Common myeloid progenitor, CD34-positive (primary cell): ENCODE data around the gene SCCPDH.
A peak's percentile ranks its signal among the peaks of the same experiment; 100 is the strongest.
"Not testable (repeated sequence)": the region's sequence is repeated elsewhere in the genome, so short reads cannot be mapped to it uniquely, and the experiment has no call there.

Experiments used
- CTCF ChIA-PET: fragments of 350-600 bp; sonication (Branson Sonifier 250); formaldehyde crosslinking; loops from one replicate; lab custom pipeline; 2021; ENCODE audit warnings: antibody characterized with exemption; lab: Charles Lee
- POLR2A ChIA-PET: fragments of 350-600 bp; sonication (Branson Sonifier 250); formaldehyde crosslinking; loops from one replicate; lab custom pipeline; 2021; ENCODE audit warnings: antibody characterized with exemption; lab: Charles Lee
- DNase-seq, 3 donors: peaks; one replicate each; pipeline versions ENCODE4 v3.0.0 to v3.0.0-alpha.2; 2013
- H3K27ac ChIP-seq, 2 experiments: 1 replicate in 1 of 2; 2 replicates in 1 of 2; pipeline ENCODE4 v1.7.0; 2013; ENCODE audit warnings: inconsistent platforms in 2 of 2, low read length in 2 of 2, mild to moderate bottlenecking in 2 of 2, low read depth in 1 of 2, moderate library complexity in 1 of 2; ENCODE audit not compliant: severe bottlenecking in 2 of 2, insufficient read depth in 1 of 2, poor library complexity in 1 of 2
- H3K27me3 ChIP-seq, 5 experiments: replicated peaks in 2 of 5; 1 replicate in 3 of 5; 2 replicates in 2 of 5; pipeline versions ENCODE4 v1.6.1 to v1.7.0; 2013; ENCODE audit warnings: low read length in 4 of 5, mild to moderate bottlenecking in 2 of 5, moderate library complexity in 2 of 5, inconsistent platforms in 1 of 5; ENCODE audit not compliant: insufficient read depth in 5 of 5, control insufficient read depth in 4 of 5
- H3K36me3 ChIP-seq, 4 experiments: 1 replicate in 2 of 4; 2 replicates in 2 of 4; pipeline versions ENCODE4 v1.6.1 to v1.7.0; 2013; ENCODE audit warnings: low read length in 3 of 4, control low read depth in 1 of 4, mild to moderate bottlenecking in 1 of 4; ENCODE audit not compliant: control insufficient read depth in 4 of 4, insufficient read depth in 4 of 4
- H3K4me1 ChIP-seq, 4 experiments: 1 replicate in 3 of 4; 2 replicates in 1 of 4; pipeline versions ENCODE4 v1.6.1 to v1.7.1; 2013; ENCODE audit warnings: low read length in 3 of 4, mild to moderate bottlenecking in 3 of 4, control low read depth in 1 of 4, inconsistent platforms in 1 of 4, moderate library complexity in 1 of 4; ENCODE audit not compliant: control insufficient read depth in 4 of 4, insufficient read depth in 4 of 4; ENCODE audit errors: control extremely low read depth in 1 of 4
- H3K4me3 ChIP-seq, 7 experiments: 1 replicate in 4 of 7; 2 replicates in 3 of 7; pipeline versions ENCODE4 v1.5.1 to v1.7.0; 2013; ENCODE audit warnings: mild to moderate bottlenecking in 7 of 7, low read length in 6 of 7, moderate library complexity in 6 of 7, inconsistent platforms in 2 of 7, low read depth in 2 of 7, control low read depth in 1 of 7; ENCODE audit not compliant: insufficient read depth in 4 of 7, control insufficient read depth in 1 of 7; ENCODE audit errors: extremely low read depth in 1 of 7
- H3K9me3 ChIP-seq, 5 experiments: 1 replicate in 4 of 5; 2 replicates in 1 of 5; pipeline versions ENCODE4 v1.6.1 to v1.7.1; 2013; ENCODE audit warnings: low read length in 4 of 5, mild to moderate bottlenecking in 2 of 5, inconsistent platforms in 1 of 5, low read depth in 1 of 5, moderate library complexity in 1 of 5; ENCODE audit not compliant: control insufficient read depth in 4 of 5, insufficient read depth in 2 of 5; ENCODE audit errors: control extremely low read depth in 1 of 5
- WGBS: methylation state at CpG from one replicate; pipeline ENCODE4 v1.1.5; 2013; ENCODE audit not compliant: insufficient coverage; 5-methylcytosine and 5-hydroxymethylcytosine counted together

Gene SCCPDH

GRCh38 chr1:246720814-246721213, 3.4 kb upstream of the SCCPDH start:
- H3K4me1 ChIP-seq, result peaks cover 6 to 18% (median 13%) of the 10 kb centered on the region in 4 experiments
- H3K9me3 ChIP-seq, DNase-seq, POLR2A ChIA-PET, H3K27me3 ChIP-seq, H3K36me3 ChIP-seq, H3K4me3 ChIP-seq, H3K27ac ChIP-seq: not testable (repeated sequence)
- 100% methylated on average over 2 of the region's 7 CpGs for WGBS
- CTCF ChIA-PET, result interaction anchor here (1.2 kb wide), 1 partner anchor 11 kb away, joined by 4 read pairs; no protein-coding TSS in a partner anchor

- Histone ChIP-seq H3K36me3 (peaks cover 4 to 11% (median 9%) of the 10 kb centered on the region in 4 experiments), H3K4me1 (peaks cover 6 to 27% (median 18%) of the 10 kb centered on the region in 4 experiments), H3K27me3 (no peaks in the 10 kb centered on the region), H3K9me3 (peaks cover 0 to 3% (median 0%) of the 10 kb centered on the region in 5 experiments), H3K27ac (no peak overlapping the region), H3K4me3 (no peak overlapping the region)
- 100% methylated on average over 3 of the region's 4 CpGs for WGBS
- ChIA-PET POLR2A (interaction anchor here (0.6 kb wide), 1 partner anchor 26 kb away, joined by 6 read pairs; no protein-coding TSS in a partner anchor), CTCF (interaction anchor here (1.2 to 1.3 kb wide), 2 partner anchors 10 to 15 kb away, joined by 4 to 5 read pairs; no protein-coding TSS in a partner anchor)
- no peak for DNase-seq
These were observed 1.5 kb upstream of the SCCPDH start for GRCh38 chr1:246722720-246723119.

GRCh38 chr1:246724731-246725095, 504 bp downstream of the SCCPDH start:
- DNase-seq, result peak; percentile 13 to 56 (median 52)
- Histone ChIP-seq H3K27ac (peak overlapping the region; percentile 74 to 86), H3K27me3 (no peaks in the 10 kb centered on the region), H3K4me3 (peak overlapping the region; percentile 55 to 93 (median 83)), H3K4me1 (peaks cover 6 to 27% (median 18%) of the 10 kb centered on the region in 4 experiments), H3K36me3 (peaks cover 9 to 28% (median 20%) of the 10 kb centered on the region in 4 experiments), H3K9me3 (peaks cover 0 to 3% (median 0%) of the 10 kb centered on the region in 5 experiments)
- POLR2A ChIA-PET, result interaction anchor here (1.3 kb wide), 1 partner anchor 58 kb away, joined by 3 read pairs; no protein-coding TSS in a partner anchor
- 0% methylated on average over 5 of the region's 13 CpGs for WGBS
- CTCF ChIA-PET, result interaction anchor here (0.9 to 2.1 kb wide), 6 partner anchors 10 to 56 kb away, joined by 3 to 8 read pairs (median 5); no protein-coding TSS in a partner anchor

- POLR2A ChIA-PET, result interaction anchor here (1.3 kb wide), 1 partner anchor 57 kb away, joined by 3 read pairs; no protein-coding TSS in a partner anchor
- no peak for DNase-seq
- CTCF ChIA-PET, result interaction anchor here (0.9 to 2.1 kb wide), 6 partner anchors 9 to 57 kb away, joined by 3 to 8 read pairs (median 6); no protein-coding TSS in a partner anchor
These were observed 982 bp downstream of the SCCPDH start for GRCh38 chr1:246725191-246725590.

GRCh38 chr1:246726255-246726679, 2.1 kb downstream of the SCCPDH start:
- no peaks in the 10 kb centered on the region for H3K27me3 ChIP-seq
- peak overlapping the region in 1 of 7 experiments; percentile 5 for H3K4me3 ChIP-seq
- ChIA-PET POLR2A (no interaction called here), CTCF (interaction anchor here (1.7 kb wide), 2 partner anchors 8 to 37 kb away, joined by 6 read pairs; no protein-coding TSS in a partner anchor)
- H3K36me3 ChIP-seq, result peaks cover 16 to 43% (median 32%) of the 10 kb centered on the region in 4 experiments
- peaks cover 0 to 7% (median 0%) of the 10 kb centered on the region in 5 experiments for H3K9me3 ChIP-seq
- DNase-seq, result no peak
- 100% methylated on average over 1 of the region's 4 CpGs for WGBS
- peaks cover 6 to 27% (median 18%) of the 10 kb centered on the region in 4 experiments for H3K4me1 ChIP-seq
- H3K27ac ChIP-seq, result no peak overlapping the region

More at GRCh38 chr1:246725191-246725590, 982 bp downstream of the SCCPDH start:
- H3K36me3 ChIP-seq, result peaks cover 13 to 33% (median 24%) of the 10 kb centered on the region in 4 experiments
- peak overlapping the region; percentile 74 to 86 for H3K27ac ChIP-seq
- H3K27me3 ChIP-seq, result no peaks in the 10 kb centered on the region
- H3K4me3 ChIP-seq, result peak overlapping the region in 6 of 7 experiments; percentile 75 to 93 (median 84)
- WGBS, result 77% methylated on average over 5 of the region's 9 CpGs
- peaks cover 6 to 27% (median 18%) of the 10 kb centered on the region in 4 experiments for H3K4me1 ChIP-seq
- peaks cover 0 to 7% (median 0%) of the 10 kb centered on the region in 5 experiments for H3K9me3 ChIP-seq

GRCh38 chr1:246726881-246727280, 2.7 kb downstream of the SCCPDH start:
- H3K27ac ChIP-seq, result no peak overlapping the region
- peaks cover 16 to 48% (median 36%) of the 10 kb centered on the region in 4 experiments for H3K36me3 ChIP-seq
- ChIA-PET POLR2A (no interaction called here), CTCF (no interaction called here)
- DNase-seq, result no peak
- no peaks in the 10 kb centered on the region for H3K27me3 ChIP-seq
- H3K4me3 ChIP-seq, result no peak overlapping the region
- 100% methylated on average over 1 of the region's 4 CpGs for WGBS
- peaks cover 0 to 7% (median 0%) of the 10 kb centered on the region in 5 experiments for H3K9me3 ChIP-seq
- peaks cover 6 to 27% (median 18%) of the 10 kb centered on the region in 4 experiments for H3K4me1 ChIP-seq

- ChIA-PET CTCF (no interaction called here), POLR2A (no interaction called here)
- H3K27ac ChIP-seq, result no peak overlapping the region
- H3K9me3 ChIP-seq, result peaks cover 0 to 7% (median 0%) of the 10 kb centered on the region in 5 experiments
- WGBS, result 100% methylated on average over 3 of the region's 3 CpGs
- no peaks in the 10 kb centered on the region for H3K27me3 ChIP-seq
- no peak overlapping the region for H3K4me3 ChIP-seq
- no peak for DNase-seq
- H3K4me1 ChIP-seq, result peaks cover 6 to 27% (median 18%) of the 10 kb centered on the region in 4 experiments
- H3K36me3 ChIP-seq, result peaks cover 16 to 55% (median 38%) of the 10 kb centered on the region in 4 experiments
These were observed 3.4 kb downstream of the SCCPDH start for GRCh38 chr1:246727594-246727993.
